GM19438 (cell line): ENCODE measurements around the gene SIN3B.
"Not testable (repeated sequence)": the region's sequence is repeated elsewhere in the genome, so short reads cannot be mapped to it uniquely, and the experiment has no call there.

ENCODE experiments used
- ATAC-seq: cut with Tn5 transposase; IDR thresholded peaks from one replicate; pipeline ENCODE4 v1.9.1; 2021; ENCODE audit warnings: low read depth; ENCODE audit not compliant: unreplicated experiment

Gene SIN3B

DNA sequence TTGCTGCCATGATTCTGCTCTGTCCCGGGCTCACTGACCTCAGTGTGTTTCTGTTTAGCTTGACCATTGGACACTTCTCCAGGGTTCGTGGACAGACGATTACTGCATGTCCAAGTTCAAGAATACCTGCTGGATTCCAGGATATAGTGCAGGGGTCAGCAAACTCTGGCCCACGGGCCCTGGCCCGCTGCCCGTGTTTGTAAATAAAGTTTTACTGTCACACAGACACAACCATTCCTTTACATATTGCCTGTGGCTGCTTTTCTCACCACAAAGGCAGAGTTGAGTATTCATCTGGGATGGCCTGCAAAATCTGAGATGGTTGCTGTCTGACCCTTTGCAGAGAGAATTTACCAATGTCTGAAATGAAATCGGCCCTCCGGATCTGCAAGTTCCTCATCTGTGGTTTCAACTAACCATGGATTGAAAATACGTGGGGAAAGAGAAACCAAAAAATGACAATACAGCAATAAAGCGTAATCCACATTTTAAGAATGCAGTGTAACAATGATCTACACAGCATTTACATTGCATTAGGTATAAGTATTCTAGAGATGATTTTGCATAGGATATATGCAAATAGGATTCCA lies 33.7 kb downstream of the SIN3B start:
- no peak for ATAC-seq

DNA sequence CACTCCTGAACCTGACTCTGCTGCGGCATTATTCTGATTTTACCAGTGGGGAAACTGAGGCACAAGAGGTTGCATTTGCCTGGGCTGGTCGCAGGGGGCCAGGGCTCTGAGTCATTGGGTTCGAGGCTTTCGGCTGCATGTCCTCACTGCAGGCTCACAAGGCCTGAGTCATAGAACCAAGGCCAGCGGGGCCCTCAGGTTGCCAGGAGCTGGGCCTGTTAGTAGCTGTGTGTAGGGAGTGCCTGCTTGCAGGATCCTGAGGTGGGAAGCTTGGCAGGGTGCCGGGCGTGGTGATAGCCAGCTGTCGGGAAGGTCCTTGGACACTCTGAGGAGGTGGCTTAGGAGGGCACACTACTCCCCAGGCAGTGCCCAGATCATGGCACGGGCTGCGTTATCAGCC lies 38.0 kb downstream of the SIN3B start:
- ATAC-seq, result no peak

DNA sequence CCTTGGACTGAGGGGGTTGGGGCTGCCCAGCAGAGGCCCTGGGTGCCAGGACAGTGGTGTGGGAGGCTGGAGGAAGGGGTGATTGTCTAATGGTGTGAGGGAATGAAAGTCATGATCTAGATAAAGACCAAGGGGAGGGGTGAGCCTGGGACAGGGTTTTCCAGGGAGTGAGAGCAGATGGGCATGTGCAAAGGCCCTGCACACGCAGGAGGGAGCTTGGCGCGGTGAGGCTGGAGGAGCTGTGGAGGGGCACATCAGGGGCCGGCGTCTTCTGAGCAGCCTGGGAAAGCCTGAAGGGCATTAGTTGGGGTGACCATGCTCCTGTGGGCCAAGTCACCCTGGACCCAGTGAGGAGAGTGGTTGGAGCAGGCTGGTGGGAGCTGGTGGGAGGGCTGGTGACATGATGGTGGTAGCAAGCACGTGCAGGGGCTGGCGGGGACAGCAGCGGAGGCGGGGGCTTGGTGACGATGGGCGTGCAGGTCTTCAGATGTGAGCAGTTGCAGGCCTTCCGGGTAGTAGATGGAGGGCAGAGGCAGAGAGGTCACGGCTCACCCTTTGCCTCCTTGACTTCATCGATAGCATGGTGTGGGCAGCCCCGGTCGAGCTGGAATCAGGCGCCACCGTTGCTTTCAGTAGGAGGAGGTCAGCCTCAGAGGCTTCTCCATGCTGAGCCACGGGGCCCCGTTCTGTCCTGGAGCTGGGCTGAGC lies 39.4 kb downstream of the SIN3B start:
- no peak for ATAC-seq

DNA sequence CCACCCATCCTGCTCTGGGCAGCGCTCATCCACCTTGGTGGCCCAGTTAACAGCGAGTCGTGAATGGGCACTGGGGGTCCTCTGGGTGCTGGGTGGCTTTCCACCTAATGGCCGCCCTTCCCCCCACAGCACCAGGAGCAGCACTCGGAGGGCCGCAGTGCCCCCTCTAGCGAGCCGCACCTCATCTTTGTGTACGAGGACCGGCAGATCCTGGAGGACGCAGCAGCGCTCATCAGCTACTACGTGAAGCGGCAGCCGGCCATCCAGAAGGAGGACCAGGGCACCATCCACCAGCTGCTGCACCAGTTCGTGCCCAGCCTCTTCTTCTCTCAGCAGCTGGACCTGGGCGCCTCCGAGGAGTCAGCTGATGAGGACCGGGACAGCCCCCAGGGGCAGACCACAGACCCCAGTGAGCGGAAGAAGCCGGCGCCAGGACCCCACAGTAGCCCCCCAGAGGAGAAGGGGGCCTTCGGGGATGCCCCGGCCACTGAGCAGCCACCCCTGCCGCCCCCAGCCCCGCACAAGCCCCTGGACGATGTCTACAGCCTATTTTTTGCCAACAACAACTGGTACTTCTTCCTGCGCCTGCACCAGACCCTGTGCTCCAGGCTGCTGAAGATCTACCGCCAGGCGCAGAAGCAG lies 40.3 kb downstream of the SIN3B start:
- ATAC-seq, result no peak

DNA sequence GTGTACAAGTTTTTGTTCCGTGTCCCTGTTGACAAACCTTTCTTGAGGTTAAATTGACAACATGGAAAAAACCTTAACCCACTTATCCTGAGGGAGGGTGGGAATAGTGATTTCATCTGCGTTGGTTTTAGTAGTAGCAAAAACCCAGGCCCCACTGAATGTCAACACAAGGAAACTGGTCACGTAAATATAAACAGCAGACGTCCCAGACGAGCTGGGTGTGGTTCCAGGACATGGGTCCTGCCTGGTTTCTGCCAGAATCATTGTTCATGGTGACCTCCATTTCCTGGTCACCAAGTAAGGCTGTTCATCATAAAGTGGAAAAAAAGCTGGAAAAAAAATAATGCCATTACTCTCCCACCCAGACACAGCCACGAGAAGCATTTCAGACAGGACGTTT lies 42.7 kb downstream of the SIN3B start:
- ATAC-seq, result no peak

DNA sequence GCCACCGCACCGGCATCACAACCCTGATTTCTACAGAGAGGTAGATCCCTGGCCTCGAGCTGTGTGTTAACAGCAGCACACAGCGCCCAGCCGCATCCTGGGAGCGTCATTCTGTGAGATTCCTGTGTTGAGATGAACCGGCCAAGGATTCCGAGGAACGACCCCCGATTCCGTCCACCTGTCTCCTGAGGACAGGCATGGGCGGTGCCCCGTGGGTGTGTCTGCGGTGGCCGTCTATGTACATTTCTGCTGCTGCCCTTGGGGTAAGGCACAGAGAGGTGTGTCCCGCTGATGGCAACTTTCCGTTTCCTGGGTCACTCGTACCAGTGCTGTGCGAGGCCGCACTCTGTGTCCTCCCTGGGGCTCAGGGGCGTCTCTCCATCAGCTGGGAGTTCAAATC lies 43.5 kb downstream of the SIN3B start:
- ATAC-seq, result no peak

DNA sequence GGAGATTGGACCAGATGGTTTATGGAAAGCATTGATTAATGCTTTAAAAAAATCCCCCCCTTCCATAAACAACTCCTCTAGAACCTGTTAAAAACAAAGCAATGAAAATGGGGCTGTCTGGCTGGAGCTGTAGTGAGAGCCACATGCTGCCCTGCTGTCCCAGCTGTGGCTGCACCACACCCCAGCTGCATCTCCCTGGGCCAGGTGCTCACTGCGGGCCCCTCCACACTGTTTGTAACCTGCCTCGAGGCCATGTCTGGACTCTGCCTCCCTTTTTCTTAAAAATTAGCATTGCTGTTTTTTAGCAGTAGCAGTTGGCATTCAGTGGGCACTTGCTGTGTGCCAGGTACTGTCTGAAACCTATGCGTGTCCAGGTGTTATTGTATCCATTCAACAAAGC lies 44.4 kb downstream of the SIN3B start:
- ATAC-seq, result no peak

DNA sequence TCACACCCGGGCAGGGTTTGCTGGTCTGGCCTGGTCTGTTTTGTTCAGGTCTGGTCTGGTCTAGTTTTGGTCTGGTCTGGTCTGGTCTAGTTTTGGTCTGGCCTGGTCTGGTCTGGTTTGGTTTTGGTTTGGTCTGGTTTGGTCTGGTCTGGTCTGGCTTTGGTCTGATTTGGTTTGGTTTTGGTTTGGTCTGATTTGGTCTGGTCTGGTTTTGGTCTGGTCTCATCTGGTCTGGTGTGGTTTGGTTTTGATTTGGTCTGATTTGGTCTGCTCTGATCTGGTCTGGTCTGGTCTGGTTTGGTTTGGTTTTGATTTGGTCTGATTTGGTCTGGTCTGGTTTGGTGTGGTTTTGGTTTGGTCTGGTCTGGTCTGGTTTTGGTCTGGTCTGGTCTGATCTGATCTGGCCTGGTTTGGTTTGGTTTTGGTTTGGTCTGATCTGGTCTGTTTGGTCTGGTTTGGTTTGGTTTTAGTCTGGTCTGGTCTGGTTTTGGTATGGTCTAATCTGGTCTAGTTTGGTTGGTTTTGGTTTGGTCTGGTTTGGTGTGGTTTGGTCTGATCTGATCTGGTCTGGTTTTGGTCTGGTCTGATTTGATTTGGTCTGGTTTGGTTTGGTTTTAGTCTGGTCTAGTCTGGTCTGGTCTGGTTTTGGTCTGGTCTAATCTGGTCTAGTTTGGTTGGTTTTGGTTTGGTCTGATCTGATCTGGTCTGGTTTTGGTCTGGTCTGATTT lies 45.2 kb downstream of the SIN3B start:
- no peak for ATAC-seq

DNA sequence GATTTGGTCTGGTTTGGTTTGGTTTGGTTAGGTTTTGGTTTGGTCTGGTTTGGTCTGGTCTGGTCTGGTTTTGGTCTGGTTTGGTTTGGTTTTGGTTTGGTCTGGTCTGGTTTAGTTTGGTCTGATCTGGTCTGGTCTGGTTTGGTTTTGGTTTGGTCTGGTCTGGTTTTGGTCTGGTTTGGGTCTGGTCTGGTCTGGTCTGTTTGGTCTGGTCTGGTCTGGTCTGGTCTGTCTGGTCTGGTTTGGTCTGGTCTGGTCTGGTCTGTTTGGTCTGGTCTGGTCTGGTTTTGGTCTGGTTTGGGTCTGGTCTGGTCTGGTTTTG lies 45.7 kb downstream of the SIN3B start:
- ATAC-seq, result not testable (repeated sequence)

DNA sequence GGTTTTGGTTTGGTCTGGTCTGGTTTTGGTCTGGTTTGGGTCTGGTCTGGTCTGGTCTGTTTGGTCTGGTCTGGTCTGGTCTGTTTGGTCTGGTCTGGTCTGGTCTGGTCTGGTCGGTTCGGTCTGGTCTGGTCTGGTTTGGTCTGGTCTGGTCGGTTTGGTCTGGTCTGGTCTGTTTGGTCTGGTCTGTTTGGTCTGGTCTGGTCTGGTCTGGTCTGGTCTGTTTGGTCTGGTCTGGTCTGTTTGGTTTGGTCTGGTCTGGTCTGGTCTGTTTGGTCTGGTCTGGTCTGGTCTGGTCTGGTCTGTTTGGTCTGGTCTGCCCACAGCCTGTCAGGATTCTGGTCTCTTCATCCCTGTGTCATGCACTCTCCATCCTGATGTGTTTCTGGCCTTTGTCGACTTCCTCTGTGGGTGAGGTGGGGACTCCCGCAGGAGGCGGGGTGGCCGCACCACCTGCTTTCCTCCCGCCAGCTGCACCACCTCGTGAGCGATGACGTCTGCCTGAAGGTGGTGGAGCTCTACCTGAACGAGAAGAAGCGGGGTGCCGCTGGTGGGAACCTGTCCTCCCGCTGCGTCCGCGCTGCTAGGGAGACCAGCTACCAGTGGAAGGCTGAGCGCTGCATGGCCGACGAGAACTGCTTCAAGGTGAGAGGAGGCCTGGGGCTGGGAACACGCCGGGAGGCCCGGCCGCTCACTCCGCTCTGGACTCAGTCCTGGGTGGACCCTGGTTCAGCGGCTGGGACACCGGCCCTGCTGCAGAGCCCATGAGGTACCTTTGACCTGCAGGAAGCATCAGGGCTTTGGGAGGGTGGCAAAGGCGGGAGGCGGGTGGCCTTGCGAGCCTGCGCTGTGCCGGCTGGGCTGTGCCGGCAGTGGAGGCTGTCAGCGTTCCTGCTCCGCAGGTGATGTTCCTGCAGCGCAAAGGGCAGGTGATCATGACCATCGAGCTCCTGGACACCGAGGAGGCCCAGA lies 46.7 kb downstream of the SIN3B start:
- no peak for ATAC-seq

DNA sequence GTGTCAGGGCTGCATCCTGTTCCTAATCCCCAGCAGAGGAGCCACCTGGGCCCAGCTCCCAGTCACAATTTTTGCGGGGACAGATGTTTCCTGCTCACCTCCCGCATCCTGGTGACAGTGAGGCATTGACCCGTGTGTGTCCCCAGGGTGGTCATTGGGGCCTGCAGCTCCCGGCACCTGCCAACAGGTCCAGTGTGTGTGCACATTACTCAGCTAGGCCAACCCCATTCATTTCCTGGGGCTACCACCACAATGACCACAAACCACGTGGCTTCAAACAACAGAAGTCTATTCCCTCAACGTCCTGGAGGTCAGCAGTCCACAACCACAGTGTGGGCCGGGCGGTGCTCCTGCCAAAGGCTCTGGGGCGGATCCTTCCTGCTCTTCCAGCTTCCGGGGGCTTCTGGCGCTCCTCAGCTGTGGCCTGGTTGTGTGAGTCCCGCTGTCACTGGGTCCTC lies 47.7 kb downstream of the SIN3B start:
- no peak for ATAC-seq

DNA sequence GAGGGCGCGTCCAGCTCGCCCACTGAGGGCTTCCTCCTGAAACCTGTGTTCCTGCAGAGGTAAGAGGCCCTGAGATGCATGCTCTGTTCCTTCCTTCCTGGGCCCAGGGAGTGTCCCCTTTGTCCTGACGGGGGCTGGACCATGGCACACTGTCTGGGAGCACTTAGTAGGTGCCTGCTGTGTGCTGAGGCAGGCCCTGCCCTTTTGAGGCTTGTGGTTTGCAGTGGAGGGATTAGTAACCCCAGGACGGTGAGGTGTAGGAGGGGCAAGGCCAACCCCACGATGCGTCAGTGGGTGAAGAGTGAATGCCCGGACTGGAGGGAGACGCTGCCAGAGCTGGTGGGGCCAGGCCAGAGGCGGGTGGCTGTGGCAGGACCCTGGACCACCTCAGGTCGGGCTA lies 48.4 kb downstream of the SIN3B start:
- ATAC-seq, result no peak

DNA sequence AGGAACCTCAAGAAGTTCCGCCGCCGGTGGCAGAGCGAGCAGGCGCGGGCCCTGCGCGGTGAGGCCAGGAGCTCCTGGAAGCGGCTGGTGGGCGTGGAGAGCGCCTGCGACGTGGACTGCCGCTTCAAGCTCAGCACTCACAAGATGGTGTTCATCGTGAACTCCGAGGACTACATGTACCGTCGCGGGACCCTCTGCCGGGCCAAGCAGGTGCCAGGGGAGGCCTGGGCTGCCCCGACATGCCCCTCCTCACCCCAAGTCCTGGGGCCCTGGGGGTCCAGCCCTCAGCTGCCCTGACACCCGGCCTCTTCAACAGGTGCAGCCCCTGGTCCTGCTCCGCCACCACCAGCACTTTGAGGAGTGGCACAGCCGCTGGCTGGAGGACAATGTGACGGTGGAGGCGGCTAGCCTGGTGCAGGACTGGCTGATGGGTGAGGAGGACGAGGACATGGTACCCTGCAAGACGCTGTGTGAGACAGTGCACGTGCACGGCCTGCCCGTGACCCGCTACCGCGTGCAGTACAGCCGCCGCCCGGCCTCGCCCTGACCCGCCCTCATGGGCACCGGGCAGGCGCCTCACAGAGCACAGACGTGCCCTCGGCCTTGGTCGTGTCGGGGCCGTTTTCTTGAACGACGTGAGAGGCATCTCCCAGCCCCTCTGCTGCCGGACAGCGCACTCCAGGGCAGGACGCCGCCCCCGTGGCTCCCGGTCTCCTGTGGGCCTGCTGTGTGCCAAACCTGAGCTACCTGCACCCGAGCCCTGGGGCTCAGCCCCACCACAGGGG lies 49.2 kb downstream of the SIN3B start:
- ATAC-seq, result no peak

DNA sequence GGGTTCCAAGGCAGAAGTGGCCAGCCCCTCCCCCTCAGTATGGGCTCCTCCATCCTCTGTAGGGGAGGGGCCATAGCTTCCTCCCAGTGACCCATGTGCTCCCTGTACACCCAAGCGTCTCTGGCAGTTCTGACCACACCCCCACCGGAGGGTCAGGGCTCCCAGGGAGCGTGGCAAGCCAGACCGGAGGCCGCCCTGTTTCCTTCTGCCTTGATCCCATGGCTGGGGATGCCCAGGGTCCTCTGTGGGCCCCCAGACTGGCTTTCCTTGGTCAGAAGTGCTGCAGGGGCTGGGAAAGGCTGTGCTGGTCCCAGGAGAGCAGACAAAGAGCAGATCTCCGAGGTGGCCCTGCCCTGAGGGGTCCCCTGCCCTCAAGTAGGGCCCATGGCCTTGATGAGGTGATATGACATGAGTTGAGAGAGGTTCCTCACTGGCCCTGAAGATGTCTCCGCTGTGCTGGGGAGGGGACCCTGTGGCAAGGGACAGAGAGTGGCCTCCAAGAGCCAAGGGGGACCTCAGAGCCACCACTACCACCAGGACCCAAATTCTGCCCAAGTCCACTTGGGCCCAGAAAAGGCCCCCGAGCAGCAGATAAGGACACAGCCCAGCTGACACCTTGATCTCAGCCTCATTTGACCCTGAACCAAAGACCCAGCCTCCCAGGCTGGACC lies 51.8 kb downstream of the SIN3B start:
- no peak for ATAC-seq

DNA sequence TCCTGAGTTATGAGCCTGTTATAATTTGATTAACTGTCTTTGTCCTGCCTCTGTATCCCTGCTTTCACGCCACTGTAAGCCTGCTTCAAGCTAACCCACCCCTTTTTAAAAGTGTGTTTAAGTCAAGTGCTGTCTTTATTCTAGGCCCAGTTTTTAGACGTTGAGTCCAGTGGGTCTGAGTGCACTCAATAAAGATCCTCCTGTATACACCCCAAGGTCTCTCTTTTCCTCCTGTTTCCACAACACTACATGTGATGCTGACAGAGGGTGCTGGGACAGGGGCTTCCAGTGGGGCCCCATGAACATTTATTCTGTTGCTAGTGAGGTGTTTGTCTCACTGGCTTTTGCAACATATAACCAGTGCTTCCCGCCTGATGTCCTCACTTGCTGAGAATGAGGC lies 52.9 kb downstream of the SIN3B start:
- ATAC-seq, result no peak

DNA sequence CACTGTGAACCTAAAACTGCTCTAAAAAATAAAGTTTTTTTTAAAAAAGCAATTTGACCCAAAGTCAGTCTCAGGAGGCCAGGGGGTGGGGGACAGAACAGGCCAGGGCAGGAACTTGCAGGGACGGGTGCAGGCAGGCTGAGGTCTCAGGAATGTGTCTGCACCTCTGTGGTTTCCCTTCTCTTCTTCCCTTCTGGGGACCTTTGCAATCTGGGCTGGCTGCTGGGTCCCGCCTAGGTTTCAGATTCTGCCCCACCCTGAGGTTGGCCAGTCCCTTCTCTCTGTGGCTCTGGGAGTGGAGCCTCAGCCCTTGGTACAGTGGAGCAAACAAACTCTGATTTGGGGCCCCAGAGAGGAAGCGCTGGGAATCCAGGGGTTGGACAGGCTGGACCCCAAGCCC lies 54.3 kb downstream of the SIN3B start:
- ATAC-seq, result no peak

DNA sequence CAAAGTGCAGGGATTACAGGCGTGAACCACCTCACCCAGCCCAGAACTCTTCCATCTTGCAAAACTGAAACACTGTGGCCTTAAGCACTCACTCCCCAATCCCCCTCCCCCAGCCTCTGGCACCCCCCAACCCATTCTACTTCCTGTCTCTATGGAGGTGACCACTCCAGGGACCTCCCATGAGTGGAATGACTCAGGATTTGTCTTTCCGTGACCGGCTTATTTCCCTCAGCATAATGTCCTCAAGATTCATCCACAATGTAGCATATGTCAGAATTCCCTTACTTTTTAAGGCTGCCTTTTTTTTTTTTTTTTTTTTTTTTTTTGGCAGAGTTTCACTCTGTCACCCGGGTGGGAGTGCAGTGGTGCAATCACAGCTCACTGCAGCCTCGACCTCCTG lies 56.0 kb downstream of the SIN3B start:
- no peak for ATAC-seq

DNA sequence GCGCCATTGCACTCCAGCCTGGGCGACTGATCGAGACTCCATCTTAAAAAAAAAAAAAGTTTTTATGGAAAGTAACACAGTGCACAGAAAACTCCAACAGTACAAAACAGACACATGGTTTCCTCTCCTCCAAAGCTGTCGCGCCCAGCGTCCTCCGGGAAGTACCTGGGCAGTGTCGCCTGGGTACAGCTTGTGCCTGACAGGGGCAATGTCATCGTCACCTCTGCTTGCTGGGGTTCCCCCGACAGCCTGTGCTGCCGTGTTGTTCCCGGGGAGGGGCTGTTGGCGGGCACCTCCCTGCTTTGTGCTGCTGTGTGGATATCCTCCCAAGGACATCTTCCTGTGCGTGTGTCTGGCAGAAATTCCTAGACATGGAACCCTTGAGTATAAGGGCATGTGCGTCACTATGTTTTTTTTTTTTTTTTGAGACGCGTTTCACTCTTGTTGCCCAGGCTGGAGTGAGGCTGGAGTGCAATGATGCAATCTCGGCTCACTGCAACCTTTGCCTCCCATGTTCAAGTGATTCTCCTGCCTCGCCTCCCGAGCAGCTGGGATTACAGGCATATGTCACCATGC lies 57.2 kb downstream of the SIN3B start:
- no peak for ATAC-seq
